Central memory CD8-positive, alpha-beta T cell (primary cell): ENCODE data around the gene OR7G2.
"Not testable (repeated sequence)": the region's sequence is repeated elsewhere in the genome, so short reads cannot be mapped to it uniquely, and the experiment has no call there.

Experiments used
- ATAC-seq: fragments of 150-1000 bp; cut with Tn5 transposase; replicated peaks from 2 replicates; pipeline ENCODE4 v1.10.0; 2022; ENCODE audit warnings: mild to moderate bottlenecking, moderate FRiP score, moderate number of reproducible peaks; ENCODE audit not compliant: poor library complexity, severe bottlenecking; ENCODE audit errors: extremely low read depth
- DNase-seq, 2 donors: peaks; one replicate each; pipeline ENCODE4 v3.0.0; 2021; ENCODE audit warnings: low spot score in 2 of 2
- H3K27ac Mint-ChIP-seq: one replicate; pipeline ENCODE4 v1.8.0; 2022; ENCODE audit warnings: low read depth, mild to moderate bottlenecking, moderate library complexity, mixed read lengths
- H3K27me3 Mint-ChIP-seq: one replicate; pipeline ENCODE4 v1.8.0; 2022; ENCODE audit warnings: mixed read lengths
- H3K36me3 Mint-ChIP-seq: one replicate; pipeline ENCODE4 v1.8.0; 2022; ENCODE audit warnings: mild to moderate bottlenecking, moderate library complexity, mixed read lengths; ENCODE audit not compliant: insufficient read depth
- H3K4me1 Mint-ChIP-seq: one replicate; pipeline ENCODE4 v1.8.0; 2022; ENCODE audit warnings: mixed read lengths
- H3K4me3 Mint-ChIP-seq: one replicate; pipeline ENCODE4 v1.8.0; 2022; ENCODE audit warnings: mild to moderate bottlenecking, moderate library complexity, mixed read lengths
- H3K9me3 Mint-ChIP-seq: one replicate; pipeline ENCODE4 v1.8.0; 2022; ENCODE audit warnings: mixed read lengths

Gene OR7G2

GRCh38 chr19:9128171-9128570 is 20.9 kb upstream of the OR7G2 start:
- no peak overlapping the region for H3K27ac Mint-ChIP-seq
- no peaks in the 10 kb centered on the region for H3K4me1 Mint-ChIP-seq
- H3K9me3 Mint-ChIP-seq: no peaks in the 10 kb centered on the region
- peaks cover 4% of the 10 kb centered on the region for H3K36me3 Mint-ChIP-seq
- DNase-seq (no peak), ATAC-seq (no peak)
- peaks cover 27% of the 10 kb centered on the region for H3K27me3 Mint-ChIP-seq
- no peak overlapping the region for H3K4me3 Mint-ChIP-seq

DNA sequence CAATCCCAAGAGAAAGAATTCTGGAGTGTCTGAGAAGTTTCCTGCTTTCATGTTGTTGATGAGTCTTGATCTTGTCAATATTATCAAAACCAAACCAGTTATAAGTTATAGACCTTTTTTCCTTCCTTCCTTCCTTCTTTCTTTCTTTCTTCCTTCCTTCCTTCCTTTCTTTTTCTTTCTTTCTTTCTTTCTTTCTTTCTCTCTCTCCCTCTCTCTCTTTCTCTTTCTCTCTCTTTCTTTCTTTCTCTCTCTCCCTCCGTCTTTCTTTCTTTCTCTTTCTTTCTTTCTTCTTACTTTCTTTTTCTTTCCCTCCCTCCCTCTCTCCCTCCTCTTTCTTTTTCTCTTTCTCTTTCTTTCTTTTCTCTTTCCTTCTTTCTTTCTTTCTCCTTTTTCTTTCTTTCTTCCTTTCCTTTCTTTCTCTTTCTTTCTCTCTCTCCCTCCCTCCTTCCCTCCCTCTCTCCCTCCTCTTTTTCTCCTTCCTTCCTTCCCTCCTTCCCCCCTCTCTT is 19.7 kb upstream of the OR7G2 start, which contains the start of gene OR7G3:
Gene OR7G3 (minus strand): TSS at position 51 of the 506 bp plus-strand sequence. CDS start 0 bp downstream, at position 51.
- no peak within 1 kb of the TSS for H3K4me3 Mint-ChIP-seq
- no peaks in the 10 kb centered on the region for H3K9me3 Mint-ChIP-seq
- DNase-seq (no peak), ATAC-seq (no peak)
- peaks cover 33% of the 10 kb centered on the region for H3K27me3 Mint-ChIP-seq
- H3K27ac Mint-ChIP-seq: no peak within 1 kb of the TSS
- peaks cover 4% of the 10 kb centered on the region for H3K36me3 Mint-ChIP-seq
- H3K4me1 Mint-ChIP-seq: no peaks in the 10 kb centered on the region

GRCh38 chr19:9116547-9116946 is 9.3 kb upstream of the OR7G2 start:
- H3K36me3 Mint-ChIP-seq: no peaks in the 10 kb centered on the region
- H3K27me3 Mint-ChIP-seq: peaks cover 32% of the 10 kb centered on the region

DNA sequence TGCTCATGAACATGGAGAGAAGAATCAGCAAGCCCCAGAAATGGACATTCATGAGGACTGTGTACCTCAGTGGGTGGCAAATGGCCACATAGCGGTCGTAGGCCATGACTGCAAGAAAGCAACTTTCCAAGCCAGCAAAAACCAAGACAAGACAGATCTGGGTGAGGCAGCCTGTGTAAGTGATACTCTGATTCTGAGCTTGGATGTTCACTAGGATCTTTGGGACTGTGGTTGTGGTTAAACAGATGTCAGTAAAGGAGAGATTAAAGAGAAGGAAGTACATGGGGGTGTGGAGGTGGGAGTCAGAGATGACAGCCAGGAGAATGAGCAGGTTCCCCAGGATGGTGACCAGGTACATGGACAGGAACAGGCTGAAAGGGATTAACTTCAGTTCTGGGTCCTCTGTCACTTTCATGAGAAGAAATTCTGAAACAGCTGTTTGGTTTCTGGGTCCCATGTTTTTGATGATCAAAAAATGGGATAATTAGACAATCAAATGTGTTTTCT is 8.1 kb upstream of the OR7G2 start, which contains the start of gene OR7G1:
Gene OR7G1 (minus strand): TSS at position 457 of the 507 bp plus-strand sequence. CDS start 0 bp downstream, at position 457.
- H3K27ac Mint-ChIP-seq: no peak within 1 kb of the TSS
- DNase-seq (no peak), ATAC-seq (no peak)
- no peak within 1 kb of the TSS for H3K4me3 Mint-ChIP-seq
- H3K36me3 Mint-ChIP-seq: no peaks in the 10 kb centered on the region
- H3K4me1 Mint-ChIP-seq: no peaks in the 10 kb centered on the region
- H3K9me3 Mint-ChIP-seq: no peaks in the 10 kb centered on the region
- peaks cover 34% of the 10 kb centered on the region for H3K27me3 Mint-ChIP-seq

More at GRCh38 chr19:9116547-9116946, 9.3 kb upstream of the OR7G2 start:
- Mint-ChIP-seq H3K27ac (no peak overlapping the region), H3K9me3 (no peaks in the 10 kb centered on the region), H3K4me3 (no peak overlapping the region), H3K4me1 (no peaks in the 10 kb centered on the region)
- ATAC-seq (no peak), DNase-seq (no peak)

DNA sequence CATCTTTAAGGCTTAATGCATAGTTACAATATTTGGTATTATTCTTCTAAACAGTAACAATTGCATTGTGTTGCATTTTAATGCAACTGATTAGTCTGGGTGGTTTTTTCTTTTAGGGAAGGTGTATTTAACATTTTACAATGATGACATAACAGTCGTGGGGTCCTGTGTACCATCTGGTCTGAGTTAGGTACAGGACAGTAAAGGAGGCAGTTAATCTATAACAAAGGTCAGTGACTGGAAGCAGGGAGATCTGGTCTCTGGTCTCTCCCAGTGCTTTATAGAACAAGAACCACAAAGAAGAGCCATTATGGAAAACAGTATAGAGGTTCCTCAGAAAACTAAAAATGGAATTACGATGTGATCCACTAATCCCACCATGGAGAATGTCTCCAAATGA is 2.7 kb upstream of the OR7G2 start:
- DNase-seq (no peak), ATAC-seq (no peak)
- H3K4me1 Mint-ChIP-seq: no peaks in the 10 kb centered on the region

DNA sequence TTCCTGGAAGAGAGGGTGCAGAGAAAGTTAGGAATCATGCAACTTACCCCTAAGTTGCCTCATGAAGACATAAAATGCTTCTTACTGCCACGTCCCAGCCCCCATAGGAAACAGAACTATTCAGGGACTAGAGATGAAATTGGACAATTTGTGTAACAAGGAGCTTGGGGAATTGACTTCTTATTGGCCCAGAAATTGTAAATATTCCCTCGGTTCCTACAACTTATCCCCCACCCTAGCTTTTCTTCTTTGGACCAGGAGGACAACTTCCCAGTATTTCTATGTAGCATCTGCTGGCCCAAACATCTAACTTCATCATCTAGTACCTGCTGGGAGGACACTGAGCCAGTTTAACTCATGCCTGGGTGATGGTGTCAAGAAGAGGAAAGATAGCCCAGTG is 20.5 kb downstream of the OR7G2 start, which contains the start of gene OR1M1:
Gene OR1M1 (plus strand): TSS at position 301 of the 400 bp plus-strand sequence. CDS start 6,184 bp downstream, outside the sequence.
- no peaks in the 10 kb centered on the region for H3K9me3 Mint-ChIP-seq
- H3K36me3 Mint-ChIP-seq: peaks cover 1% of the 10 kb centered on the region
- no peak within 1 kb of the TSS for H3K27ac Mint-ChIP-seq
- peaks cover 34% of the 10 kb centered on the region for H3K27me3 Mint-ChIP-seq
- DNase-seq (no peak), ATAC-seq (no peak)
- no peaks in the 10 kb centered on the region for H3K4me1 Mint-ChIP-seq
- H3K4me3 Mint-ChIP-seq: no peak within 1 kb of the TSS

More for the DNA sequence above, 2.7 kb upstream of the OR7G2 start:
- no peaks in the 10 kb centered on the region for H3K36me3 Mint-ChIP-seq
- H3K27me3 Mint-ChIP-seq: peaks cover 57% of the 10 kb centered on the region
- H3K27ac Mint-ChIP-seq: no peak overlapping the region
- H3K9me3 Mint-ChIP-seq: no peaks in the 10 kb centered on the region
- H3K4me3 Mint-ChIP-seq: no peak overlapping the region

GRCh38 chr19:9078651-9079050 is 28.6 kb downstream of the OR7G2 start:
- no peaks in the 10 kb centered on the region for H3K27me3 Mint-ChIP-seq
- H3K4me3 Mint-ChIP-seq: no peak overlapping the region
- no peaks in the 10 kb centered on the region for H3K9me3 Mint-ChIP-seq
- no peaks in the 10 kb centered on the region for H3K36me3 Mint-ChIP-seq
- DNase-seq (no peak), ATAC-seq (no peak)
- no peaks in the 10 kb centered on the region for H3K4me1 Mint-ChIP-seq
- H3K27ac Mint-ChIP-seq: no peak overlapping the region

DNA sequence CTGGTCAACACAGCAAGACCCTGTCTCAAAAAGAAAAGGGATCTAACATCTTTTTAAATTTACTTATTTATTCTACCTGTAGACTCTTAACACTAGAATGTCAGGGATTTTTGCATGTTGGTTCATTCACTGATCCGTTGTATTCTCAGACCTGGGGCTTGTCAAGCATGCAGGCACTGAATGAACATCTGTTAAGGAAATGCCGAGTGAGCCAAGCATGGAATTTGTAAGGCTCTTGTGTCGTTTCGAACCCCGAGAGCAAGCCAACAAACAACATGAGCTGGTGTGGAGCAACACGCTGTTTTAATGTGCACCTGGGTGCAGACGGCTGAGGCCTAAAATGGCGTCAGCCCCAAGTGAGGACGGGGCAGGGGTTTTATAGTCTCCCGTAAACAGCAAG is 30.4 kb downstream of the OR7G2 start:
- H3K27ac Mint-ChIP-seq: no peak overlapping the region
- H3K36me3 Mint-ChIP-seq: no peaks in the 10 kb centered on the region
- DNase-seq: no peak
- H3K27me3 Mint-ChIP-seq: no peaks in the 10 kb centered on the region
- H3K4me3 Mint-ChIP-seq: no peak overlapping the region
- ATAC-seq: no peak
- H3K4me1 Mint-ChIP-seq: no peaks in the 10 kb centered on the region
- no peaks in the 10 kb centered on the region for H3K9me3 Mint-ChIP-seq

- ATAC-seq (no peak), DNase-seq (no peak)
- H3K9me3 Mint-ChIP-seq: no peaks in the 10 kb centered on the region
- H3K4me1 Mint-ChIP-seq: no peaks in the 10 kb centered on the region
- no peaks in the 10 kb centered on the region for H3K27me3 Mint-ChIP-seq
- no peaks in the 10 kb centered on the region for H3K36me3 Mint-ChIP-seq
- no peak overlapping the region for H3K27ac Mint-ChIP-seq
- H3K4me3 Mint-ChIP-seq: no peak overlapping the region
Measured at GRCh38 chr19:9075064-9075949, 32.0 kb downstream of the OR7G2 start.

- H3K9me3 Mint-ChIP-seq: no peaks in the 10 kb centered on the region
- H3K4me3 Mint-ChIP-seq: no peak overlapping the region
- DNase-seq (no peak), ATAC-seq (no peak)
- H3K27ac Mint-ChIP-seq: no peak overlapping the region
- no peaks in the 10 kb centered on the region for H3K36me3 Mint-ChIP-seq
- no peaks in the 10 kb centered on the region for H3K4me1 Mint-ChIP-seq
- H3K27me3 Mint-ChIP-seq: no peaks in the 10 kb centered on the region
Measured at GRCh38 chr19:9073806-9074205, 33.5 kb downstream of the OR7G2 start.

- not testable (repeated sequence) for H3K36me3 Mint-ChIP-seq, H3K27me3 Mint-ChIP-seq, H3K27ac Mint-ChIP-seq, H3K4me1 Mint-ChIP-seq, H3K4me3 Mint-ChIP-seq, ATAC-seq, H3K9me3 Mint-ChIP-seq, DNase-seq
Measured at GRCh38 chr19:9071720-9072119, 35.6 kb downstream of the OR7G2 start.

GRCh38 chr19:9070066-9070465 is 37.2 kb downstream of the OR7G2 start:
- Mint-ChIP-seq H3K9me3 (no peaks in the 10 kb centered on the region), H3K27ac (no peak overlapping the region), H3K27me3 (no peaks in the 10 kb centered on the region), H3K4me1 (no peaks in the 10 kb centered on the region), H3K4me3 (no peak overlapping the region), H3K36me3 (no peaks in the 10 kb centered on the region)
- DNase-seq (no peak), ATAC-seq (no peak)
